Measurements from ENCODE around the gene TMEM168. TPM values are rescaled to one million over a fixed set of nuclear protein-coding genes. Genes with fewer than 3 reads are reported as not detected.

TMEM168 gene
- total and polyA plus RNA-seq, 2 of the 13 experiments (the other 11 are each of a cell fraction or from before 2014, with no cell fraction given): 8.7 to 15.7 TPM

GRCh38 chr7:112790586-112791003 lies 402 bp upstream of the TMEM168 start:
- no TSS peak for BruUV-seq (replicated peaks)
- intact Hi-C loops (cut with micrococcal nuclease; ENCODE audit: unreplicated experiment) (loop anchor here (5.0 to 10.0 kb wide), 2 partner anchors 104 to 152 kb away; no protein-coding TSS in a partner anchor), in situ Hi-C loops (cut with HindIII; ENCODE audit: extremely low pct_ligation_motif_present, low pct_unique_long_range_greater_than_20kb) (no loop called here)
- Histone ChIP-seq H4K20me1 (ENCODE audit: insufficient read depth, low read length) (no peaks in the 10 kb centered on the region), H3K36me3 (replicated peaks in 1 of 2; ENCODE audit: control insufficient read depth in 1 of 2, insufficient read depth in 2 of 2, low read length in 2 of 2) (no peaks in the 10 kb centered on the region), H3K4me2 (ENCODE audit: low read depth, low read length) (peak overlapping the region; percentile 88), H3K27me3 (ENCODE audit: control insufficient read depth in 1 of 2, insufficient read depth in 2 of 2, low read length in 2 of 2) (peaks cover 0 to 2% of the 10 kb centered on the region in 2 experiments; a peak in 1 of 5 replicates), H3K9me3 (ENCODE audit: low read length) (no peaks in the 10 kb centered on the region), H3K27ac (ENCODE audit: extremely low read length, insufficient read depth, low read length) (peak overlapping the region; percentile 93), H3K4me3 (replicated peaks in 1 of 3; ENCODE audit: insufficient read depth in 1 of 3, low read depth in 2 of 3, low read length in 3 of 3) (peak overlapping the region; percentile 67 to 78 (median 73)), H2AFZ (ENCODE audit: low read length) (peak overlapping the region; percentile 19), H3K4me1 (ENCODE audit: insufficient read depth, low read length) (peaks cover 22% of the 10 kb centered on the region), H3K79me2 (ENCODE audit: insufficient read depth, low read length) (peaks cover 7% of the 10 kb centered on the region), H3K9ac (ENCODE audit: insufficient read depth, low read depth, low read length) (peak overlapping the region; percentile 79)
- 77% methylated on average over 5 of the region's 12 CpGs for WGBS (ENCODE audit: low lambda C conversion rate)
- ATAC-seq (no peak; the same call in 2 of the 3 replicates), FAIRE-seq (no peak), DNase-seq (ENCODE audit: low spot score) (no peak)
- TF ChIP-seq GPN1 (CRISPR knock-in tag; IDR thresholded peaks at IDR 0.05; ENCODE audit: borderline replicate concordance): no peak
- no peak for TF ChIP-seq POLR2AphosphoS2 (IDR thresholded peaks at IDR 0.05; ENCODE audit: low read depth, low read length)
- 0 out of 2 replicates have a peak, but pooled peaks have one; percentile 7 for TF ChIP-seq SPEN (CRISPR knock-in tag; IDR thresholded peaks at IDR 0.05; ENCODE audit: low read depth)
- TF ChIP-seq POLR2G (IDR thresholded peaks at IDR 0.05; ENCODE audit: low read depth, low read length): no peak
- TF ChIP-seq, protein P1, sequence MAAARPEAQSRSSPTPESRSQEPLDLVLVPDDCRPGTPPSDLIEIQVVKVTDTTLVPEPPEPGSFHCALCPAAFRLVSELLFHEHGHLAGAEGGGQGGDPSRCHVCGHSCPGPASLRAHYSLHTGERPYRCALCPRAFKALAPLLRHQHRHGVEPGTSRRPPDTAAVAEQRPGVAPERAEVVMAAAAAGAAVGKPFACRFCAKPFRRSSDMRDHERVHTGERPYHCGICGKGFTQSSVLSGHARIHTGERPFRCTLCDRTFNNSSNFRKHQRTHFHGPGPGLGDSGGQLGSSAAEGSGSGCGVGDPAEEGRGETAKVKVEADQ (CRISPR knock-in tag; IDR thresholded peaks at IDR 0.05; ENCODE audit: borderline replicate concordance): 0 out of 2 replicates have a peak, but pooled peaks have one; percentile 1
- TF ChIP-seq ZNF720 (CRISPR knock-in tag; IDR thresholded peaks at IDR 0.05): no peak
- 0 out of 2 replicates have a peak, but pooled peaks have one; percentile 7 for TF ChIP-seq ZNF556 (CRISPR knock-in tag; IDR thresholded peaks at IDR 0.05; ENCODE audit: borderline replicate concordance)
- no peak for TF ChIP-seq ETV5 (CRISPR knock-in tag; IDR thresholded peaks at IDR 0.05; ENCODE audit: borderline replicate concordance)
- no peak for TF ChIP-seq RNF2 (conservative IDR thresholded peaks at IDR 0.05; ENCODE audit: low read depth)
- TF ChIP-seq ARID2 (CRISPR knock-in tag; IDR thresholded peaks at IDR 0.05; ENCODE audit: borderline replicate concordance): 0 out of 2 replicates have a peak, but pooled peaks have one; percentile 13
- POLR2A ChIA-PET: interaction anchor here (1.9 kb wide), 1 partner anchor 149 kb away, joined by 5 read pairs; a partner anchor contains a TSS
- CTCF ChIA-PET (ENCODE audit: low intra/inter-chr PET ratio, low total read pairs): no interaction called here
